ENCODE results near the gene TIAM2.

TIAM2 gene

GRCh38 chr6:155152211-155153076 is 157.3 kb downstream of the TIAM2 start:
- H3K9me3 ChIP-seq (ENCODE audit: insufficient read depth, low read depth, low read length) = no peaks in the 10 kb centered on the region
- no peak overlapping the region for H3K9ac ChIP-seq (ENCODE audit: low read depth, low read length)
- H3K27me3 ChIP-seq (ENCODE audit: insufficient read depth, low read length) = no peaks in the 10 kb centered on the region
- 69% methylated on average over 11 of the region's 11 CpGs for WGBS
- H3K27ac ChIP-seq (ENCODE audit: low read depth, low read length) = no peak overlapping the region
- H3K4me1 ChIP-seq (ENCODE audit: insufficient read depth, low read length) = peaks cover 28% of the 10 kb centered on the region
- no peak overlapping the region for H3K4me3 ChIP-seq (ENCODE audit: low read length)
- no peaks in the 10 kb centered on the region; the same call in 1 of the 2 replicates for H3K36me3 ChIP-seq (ENCODE audit: insufficient read depth, low read length)

- Histone ChIP-seq H3K4me1 (ENCODE audit: insufficient read depth, low read length) (peaks cover 19% of the 10 kb centered on the region), H3K9ac (ENCODE audit: low read depth, low read length) (no peak overlapping the region), H3K36me3 (ENCODE audit: insufficient read depth, low read length) (no peaks in the 10 kb centered on the region; the same call in 1 of the 2 replicates), H3K27ac (ENCODE audit: low read depth, low read length) (no peak overlapping the region), H3K27me3 (ENCODE audit: insufficient read depth, low read length) (no peaks in the 10 kb centered on the region), H3K4me3 (ENCODE audit: low read length) (no peak overlapping the region), H3K9me3 (ENCODE audit: insufficient read depth, low read depth, low read length) (no peaks in the 10 kb centered on the region)
- 91% methylated on average over 11 of the region's 11 CpGs for WGBS
Measured at GRCh38 chr6:155154158-155154830, 159.2 kb downstream of the TIAM2 start.

DNA sequence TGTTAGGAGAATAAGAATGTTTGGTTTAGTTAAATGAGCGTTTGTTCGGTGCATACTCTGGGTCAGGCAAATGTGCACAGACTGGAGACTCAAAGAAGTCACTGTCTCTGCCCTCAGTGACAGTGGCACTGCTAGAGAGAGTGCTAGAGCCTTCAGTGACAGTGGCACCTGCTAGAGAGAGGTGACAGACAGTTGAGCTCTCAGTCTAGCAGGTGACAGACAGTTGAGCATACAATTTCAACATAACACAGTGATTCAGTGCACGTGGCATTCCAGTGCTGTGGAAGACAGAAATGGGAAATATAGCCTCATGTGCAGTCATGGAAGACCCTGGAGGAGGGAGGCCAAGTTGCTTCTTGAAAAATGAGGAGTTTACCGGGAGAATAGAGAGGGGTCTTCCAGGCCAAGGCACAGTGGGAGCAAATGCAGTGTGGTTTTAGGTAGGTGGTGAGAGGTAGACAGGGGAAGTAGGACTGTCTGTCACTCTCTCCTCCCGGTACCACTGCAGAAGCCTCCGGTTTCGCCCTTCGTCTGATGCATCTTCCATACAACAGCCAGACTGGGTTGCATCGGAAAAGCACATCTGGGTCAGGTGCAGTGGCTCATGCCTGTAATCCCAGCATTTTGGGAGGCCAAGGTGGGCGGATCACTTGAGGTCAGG is 160.8 kb downstream of the TIAM2 start:
- H3K9ac ChIP-seq (ENCODE audit: low read depth, low read length) = no peak overlapping the region
- no peaks in the 10 kb centered on the region; the same call in 1 of the 2 replicates for H3K36me3 ChIP-seq (ENCODE audit: insufficient read depth, low read length)
- H3K4me1 ChIP-seq (ENCODE audit: insufficient read depth, low read length) = peaks cover 11% of the 10 kb centered on the region
- H3K27me3 ChIP-seq (ENCODE audit: insufficient read depth, low read length) = no peaks in the 10 kb centered on the region
- WGBS = 93% methylated on average over 10 of the region's 10 CpGs
- no peaks in the 10 kb centered on the region for H3K9me3 ChIP-seq (ENCODE audit: insufficient read depth, low read depth, low read length)
- no peak overlapping the region for H3K27ac ChIP-seq (ENCODE audit: low read depth, low read length)
- H3K4me3 ChIP-seq (ENCODE audit: low read length) = no peak overlapping the region

GRCh38 chr6:155157101-155157500 is 162.0 kb downstream of the TIAM2 start:
- peaks cover 11% of the 10 kb centered on the region for H3K4me1 ChIP-seq (ENCODE audit: insufficient read depth, low read length)
- H3K27ac ChIP-seq (ENCODE audit: low read depth, low read length) = no peak overlapping the region
- no peaks in the 10 kb centered on the region for H3K9me3 ChIP-seq (ENCODE audit: insufficient read depth, low read depth, low read length)
- H3K4me3 ChIP-seq (ENCODE audit: low read length) = no peak overlapping the region
- 91% methylated on average over 5 of the region's 6 CpGs for WGBS
- H3K27me3 ChIP-seq (ENCODE audit: insufficient read depth, low read length) = no peaks in the 10 kb centered on the region
- no peaks in the 10 kb centered on the region for H3K36me3 ChIP-seq (ENCODE audit: insufficient read depth, low read length)
- no peak overlapping the region for H3K9ac ChIP-seq (ENCODE audit: low read depth, low read length)

GRCh38 chr6:155158030-155158843 is 163.1 kb downstream of the TIAM2 start:
- H3K36me3 ChIP-seq (ENCODE audit: insufficient read depth, low read length) = no peaks in the 10 kb centered on the region
- H3K27me3 ChIP-seq (ENCODE audit: insufficient read depth, low read length) = no peaks in the 10 kb centered on the region
- H3K4me1 ChIP-seq (ENCODE audit: insufficient read depth, low read length) = peaks cover 7% of the 10 kb centered on the region
- H3K27ac ChIP-seq (ENCODE audit: low read depth, low read length) = no peak overlapping the region
- no peak overlapping the region for H3K4me3 ChIP-seq (ENCODE audit: low read length)
- no peak overlapping the region for H3K9ac ChIP-seq (ENCODE audit: low read depth, low read length)
- no peaks in the 10 kb centered on the region for H3K9me3 ChIP-seq (ENCODE audit: insufficient read depth, low read depth, low read length)
- WGBS = 84% methylated on average over 2 of the region's 5 CpGs

DNA sequence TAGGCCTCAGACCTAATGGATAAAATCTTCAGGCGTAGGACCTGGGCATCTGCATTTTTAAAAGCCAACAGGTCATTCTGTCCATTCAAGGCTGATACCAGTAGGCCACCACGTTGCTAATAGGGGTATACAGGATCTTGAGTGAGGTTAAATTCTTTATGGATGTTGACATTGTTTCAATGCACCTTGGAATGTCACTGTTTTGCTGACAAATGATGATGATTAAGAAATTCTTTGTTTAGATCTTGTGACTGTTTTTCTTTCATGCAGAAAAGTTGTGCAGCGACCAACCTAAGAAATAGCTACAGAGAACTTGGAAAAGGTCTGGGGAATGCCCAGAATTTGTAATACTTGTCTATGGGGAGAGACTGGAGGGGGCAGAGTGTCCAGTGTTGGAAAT is 167.6 kb downstream of the TIAM2 start:
- H3K27me3 ChIP-seq (ENCODE audit: insufficient read depth, low read length) = no peaks in the 10 kb centered on the region
- H3K27ac ChIP-seq (ENCODE audit: low read depth, low read length) = no peak overlapping the region

GRCh38 chr6:155163601-155164000 is 168.5 kb downstream of the TIAM2 start:
- Histone ChIP-seq H3K9ac (ENCODE audit: low read depth, low read length) (no peak overlapping the region), H3K9me3 (ENCODE audit: insufficient read depth, low read depth, low read length) (no peaks in the 10 kb centered on the region), H3K4me1 (ENCODE audit: insufficient read depth, low read length) (peaks cover 6% of the 10 kb centered on the region; the same call in 1 of the 2 replicates), H3K27ac (ENCODE audit: low read depth, low read length) (no peak overlapping the region), H3K27me3 (ENCODE audit: insufficient read depth, low read length) (no peaks in the 10 kb centered on the region), H3K36me3 (ENCODE audit: insufficient read depth, low read length) (peaks cover 4% of the 10 kb centered on the region), H3K4me3 (ENCODE audit: low read length) (no peak overlapping the region)
- WGBS = 88% methylated on average over 1 of the region's 1 CpG

More for the DNA sequence above, 167.6 kb downstream of the TIAM2 start:
- no peak overlapping the region for H3K4me3 ChIP-seq (ENCODE audit: low read length)
- peaks cover 6% of the 10 kb centered on the region; the same call in 1 of the 2 replicates for H3K4me1 ChIP-seq (ENCODE audit: insufficient read depth, low read length)
- 85% methylated on average over 3 of the region's 3 CpGs for WGBS
- peaks cover 4% of the 10 kb centered on the region for H3K36me3 ChIP-seq (ENCODE audit: insufficient read depth, low read length)
- no peak overlapping the region for H3K9ac ChIP-seq (ENCODE audit: low read depth, low read length)
- no peaks in the 10 kb centered on the region for H3K9me3 ChIP-seq (ENCODE audit: insufficient read depth, low read depth, low read length)

GRCh38 chr6:155165029-155165710 is 170.1 kb downstream of the TIAM2 start:
- H3K9ac ChIP-seq (ENCODE audit: low read depth, low read length) = no peak overlapping the region
- 94% methylated on average over 12 of the region's 12 CpGs for WGBS
- no peaks in the 10 kb centered on the region for H3K9me3 ChIP-seq (ENCODE audit: insufficient read depth, low read depth, low read length)
- peaks cover 4% of the 10 kb centered on the region for H3K36me3 ChIP-seq (ENCODE audit: insufficient read depth, low read length)
- H3K4me3 ChIP-seq (ENCODE audit: low read length) = no peak overlapping the region
- H3K27ac ChIP-seq (ENCODE audit: low read depth, low read length) = no peak overlapping the region
- no peaks in the 10 kb centered on the region for H3K27me3 ChIP-seq (ENCODE audit: insufficient read depth, low read length)
- H3K4me1 ChIP-seq (ENCODE audit: insufficient read depth, low read length) = no peaks in the 10 kb centered on the region; the same call in 1 of the 2 replicates

GRCh38 chr6:155170519-155170918 is 175.4 kb downstream of the TIAM2 start:
- no peaks in the 10 kb centered on the region for H3K27me3 ChIP-seq (ENCODE audit: insufficient read depth, low read length)
- H3K4me3 ChIP-seq (ENCODE audit: low read length) = no peak overlapping the region
- H3K9me3 ChIP-seq (ENCODE audit: insufficient read depth, low read depth, low read length) = no peaks in the 10 kb centered on the region
- H3K4me1 ChIP-seq (ENCODE audit: insufficient read depth, low read length) = peaks cover 22% of the 10 kb centered on the region
- no peak overlapping the region for H3K27ac ChIP-seq (ENCODE audit: low read depth, low read length)
- H3K36me3 ChIP-seq (ENCODE audit: insufficient read depth, low read length) = peaks cover under 1% of the 10 kb centered on the region; the same call in 1 of the 2 replicates
- 92% methylated on average over 3 of the region's 3 CpGs for WGBS
- no peak overlapping the region for H3K9ac ChIP-seq (ENCODE audit: low read depth, low read length)

DNA sequence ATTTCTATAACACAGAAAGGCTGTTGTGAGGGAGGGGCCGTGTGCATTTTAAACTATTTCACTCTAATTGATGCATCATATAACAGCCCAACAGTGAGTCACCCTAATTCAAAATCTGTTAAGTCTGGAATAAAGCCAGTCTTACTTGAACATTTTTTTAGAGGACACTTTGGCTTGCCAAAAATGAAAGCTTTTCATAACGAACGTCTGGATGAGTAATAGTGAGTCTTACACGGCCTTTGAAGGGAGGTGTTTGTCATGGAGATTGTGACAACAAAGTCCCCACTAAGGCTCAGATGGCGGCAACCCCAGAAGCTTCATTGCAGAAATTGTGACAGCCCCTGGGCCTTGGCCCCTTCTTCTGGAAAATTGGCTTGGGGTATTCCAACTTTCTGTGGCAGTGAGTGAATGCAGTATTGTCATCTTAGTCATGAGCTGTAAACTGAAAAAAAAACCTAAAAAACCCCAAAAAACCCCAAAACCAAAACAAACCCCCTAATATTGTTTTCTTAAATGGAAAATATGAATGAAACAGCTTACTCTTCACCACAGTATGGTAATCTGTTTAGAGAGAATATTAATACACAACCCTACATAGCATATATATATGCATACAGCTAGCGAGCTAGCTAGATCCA is 176.1 kb downstream of the TIAM2 start:
- Histone ChIP-seq H3K27me3 (ENCODE audit: insufficient read depth, low read length) (no peaks in the 10 kb centered on the region), H3K4me1 (ENCODE audit: insufficient read depth, low read length) (peaks cover 26% of the 10 kb centered on the region), H3K4me3 (ENCODE audit: low read length) (no peak overlapping the region), H3K27ac (ENCODE audit: low read depth, low read length) (peak overlapping the region; percentile 5; the same call in 1 of the 2 replicates), H3K9me3 (ENCODE audit: insufficient read depth, low read depth, low read length) (no peaks in the 10 kb centered on the region), H3K36me3 (ENCODE audit: insufficient read depth, low read length) (no peaks in the 10 kb centered on the region), H3K9ac (ENCODE audit: low read depth, low read length) (no peak overlapping the region)
- 57% methylated on average over 6 of the region's 6 CpGs for WGBS
